H9 (cell line): ENCODE data around the gene DHRS7B. TPM values are rescaled to one million over a fixed set of nuclear protein-coding genes. Genes with fewer than 3 reads are reported as not detected.

ENCODE experiments used
- DNase-seq: peaks from one replicate; pipeline ENCODE4 v3.0.0-alpha.2; 2017
- H2AFZ ChIP-seq: one replicate; pipeline ENCODE4 v1.6.1; 2013; ENCODE audit warnings: mild to moderate bottlenecking, low read length, control low read depth, moderate library complexity
- H2AK5ac ChIP-seq: 2 replicates; pipeline ENCODE4 v1.6.1; 2013; ENCODE audit warnings: low read length, control low read depth, mixed read lengths; ENCODE audit not compliant: insufficient read length
- H2BK120ac ChIP-seq: one replicate; pipeline ENCODE4 v1.6.1; 2013; ENCODE audit warnings: low read depth, mild to moderate bottlenecking, low read length, control low read depth, inconsistent platforms; ENCODE audit not compliant: poor library complexity, severe bottlenecking
- H2BK12ac ChIP-seq: 2 replicates; pipeline ENCODE4 v1.6.1; 2013; ENCODE audit warnings: low read length, control low read depth, mixed read lengths, low read depth; ENCODE audit not compliant: insufficient read length
- H2BK15ac ChIP-seq: 2 replicates; pipeline ENCODE4 v1.6.1; 2013; ENCODE audit warnings: low read depth, low read length, control low read depth
- H2BK20ac ChIP-seq: one replicate; pipeline ENCODE4 v1.6.1; 2013; ENCODE audit warnings: low read depth, mild to moderate bottlenecking, low read length, control low read depth, inconsistent platforms; ENCODE audit not compliant: poor library complexity, severe bottlenecking
- H2BK5ac ChIP-seq: 2 replicates; pipeline ENCODE4 v1.6.1; 2013; ENCODE audit warnings: low read length, control low read depth, mixed read lengths; ENCODE audit not compliant: insufficient read length
- H3K14ac ChIP-seq: 2 replicates; pipeline ENCODE4 v1.6.1; 2013; ENCODE audit warnings: low read length, control low read depth; ENCODE audit not compliant: insufficient read depth
- H3K18ac ChIP-seq: 2 replicates; pipeline ENCODE4 v1.6.1; 2013; ENCODE audit warnings: low read depth, mild to moderate bottlenecking, mixed read lengths, low read length, control low read depth; ENCODE audit not compliant: insufficient read length
- H3K23ac ChIP-seq: 2 replicates; pipeline ENCODE4 v1.6.1; 2013; ENCODE audit warnings: low read length, control low read depth, mixed read lengths, low read depth; ENCODE audit not compliant: insufficient read length
- H3K23me2 ChIP-seq: 2 replicates; pipeline ENCODE4 v1.6.1; 2013; ENCODE audit warnings: low read depth, mild to moderate bottlenecking, mixed read lengths, low read length, control low read depth; ENCODE audit not compliant: insufficient read length, poor library complexity, severe bottlenecking
- H3K27ac ChIP-seq: 2 replicates; pipeline ENCODE4 v1.5.1; 2013; ENCODE audit warnings: low read length, control low read depth, mixed read lengths, low read depth; ENCODE audit not compliant: insufficient read length
- H3K27me3 ChIP-seq: 2 replicates; pipeline ENCODE4 v1.6.1; 2013; ENCODE audit warnings: low read length, control low read depth, inconsistent platforms; ENCODE audit not compliant: insufficient read depth
- H3K4ac ChIP-seq: 2 replicates; pipeline ENCODE4 v1.6.1; 2013; ENCODE audit warnings: low read depth, mild to moderate bottlenecking, control low read depth, inconsistent platforms, low read length, moderate library complexity
- H3K4me1 ChIP-seq: 2 replicates; pipeline ENCODE4 v1.6.1; 2013; ENCODE audit warnings: low read length, control low read depth, inconsistent platforms; ENCODE audit not compliant: insufficient read depth
- H3K4me2 ChIP-seq: 2 replicates; pipeline ENCODE4 v1.6.1; 2013; ENCODE audit warnings: low read length, control low read depth, mixed read lengths; ENCODE audit not compliant: insufficient read length, insufficient read depth
- H3K56ac ChIP-seq: 2 replicates; pipeline ENCODE4 v1.6.1; 2013; ENCODE audit warnings: low read depth, mild to moderate bottlenecking, mixed read lengths, low read length, control low read depth; ENCODE audit not compliant: insufficient read length
- H3K79me1 ChIP-seq: 2 replicates; pipeline ENCODE4 v1.6.1; 2013; ENCODE audit warnings: low read depth, mild to moderate bottlenecking, moderate library complexity, low read length, control low read depth, inconsistent platforms; ENCODE audit not compliant: insufficient read depth, poor library complexity, severe bottlenecking
- H3K79me2 ChIP-seq: 2 replicates; pipeline ENCODE4 v1.6.1; 2013; ENCODE audit warnings: low read length, control low read depth, inconsistent platforms; ENCODE audit not compliant: insufficient read depth
- H3K9ac ChIP-seq: 2 replicates; pipeline ENCODE4 v1.6.1; 2013; ENCODE audit warnings: low read length, control low read depth, mixed read lengths; ENCODE audit not compliant: insufficient read length; ENCODE audit errors: extremely low read depth
- H3K9me3 ChIP-seq: one replicate; pipeline ENCODE4 v1.6.1; 2013; ENCODE audit warnings: low read depth, low read length, inconsistent platforms; ENCODE audit not compliant: control insufficient read depth
- H3T11ph ChIP-seq: one replicate; pipeline ENCODE4 v1.6.1; 2013; ENCODE audit warnings: mild to moderate bottlenecking, low read length, control low read depth, inconsistent platforms
- H4K20me1 ChIP-seq: one replicate; pipeline ENCODE4 v1.6.1; 2013; ENCODE audit not compliant: control insufficient read depth, insufficient read length, insufficient read depth
- H4K5ac ChIP-seq: 2 replicates; pipeline ENCODE4 v1.6.1; 2013; ENCODE audit warnings: low read depth, mild to moderate bottlenecking, mixed read lengths, low read length, control low read depth; ENCODE audit not compliant: insufficient read length
- H4K8ac ChIP-seq: replicated peaks from 2 replicates; pipeline ENCODE4 v1.6.1; 2013; ENCODE audit warnings: low read length, control low read depth, mixed read lengths, low read depth; ENCODE audit not compliant: insufficient read length
- H4K91ac ChIP-seq: 2 replicates; pipeline ENCODE4 v1.6.1; 2013; ENCODE audit warnings: low read depth, mild to moderate bottlenecking, moderate library complexity, mixed read lengths, low read length, control low read depth; ENCODE audit not compliant: insufficient read length
- H3K27ac Mint-ChIP-seq, 3 experiments: 2 replicates in 2 of 3; 3 replicates in 1 of 3; pipeline ENCODE4 v1.8.0; 2020 to 2021; ENCODE audit warnings: mixed read lengths in 3 of 3, mild to moderate bottlenecking in 1 of 3, moderate library complexity in 1 of 3
- H3K27me3 Mint-ChIP-seq: 2 replicates; pipeline ENCODE4 v1.8.0; 2021; ENCODE audit warnings: low read depth, mild to moderate bottlenecking, moderate library complexity, mixed read lengths
- H3K36me3 Mint-ChIP-seq, 3 experiments: 2 replicates in 2 of 3; 3 replicates in 1 of 3; pipeline ENCODE4 v1.8.0; 2020 to 2021; ENCODE audit warnings: low read depth in 3 of 3, mixed read lengths in 3 of 3; ENCODE audit not compliant: insufficient read depth in 1 of 3
- H3K4me1 Mint-ChIP-seq, 2 experiments: 2 replicates each; pipeline ENCODE4 v1.8.0; 2020; ENCODE audit warnings: mixed read lengths in 2 of 2
- H3K4me3 Mint-ChIP-seq, 2 experiments: 2 replicates in 1 of 2; 3 replicates in 1 of 2; pipeline ENCODE4 v1.8.0; 2020 to 2021; ENCODE audit warnings: mild to moderate bottlenecking in 2 of 2, mixed read lengths in 2 of 2, moderate library complexity in 1 of 2
- H3K9me3 Mint-ChIP-seq, 2 experiments: 2 replicates in 1 of 2; 3 replicates in 1 of 2; pipeline ENCODE4 v1.8.0; 2020; ENCODE audit warnings: mild to moderate bottlenecking in 2 of 2, mixed read lengths in 2 of 2, moderate library complexity in 1 of 2
- WGBS: extraction: QIAGEN DNeasy Blood & Tissue Kit; methylation state at CpG from one replicate; pipeline ENCODE4 v1.1.7; 2013; ENCODE audit warnings: missing lambda C conversion rate, low lambda C conversion rate, mixed read lengths; ENCODE audit not compliant: insufficient read length; ENCODE audit errors: extremely low coverage; 5-methylcytosine and 5-hydroxymethylcytosine counted together
- total RNA-seq: library from RNA; stranded (reverse); gene quantifications from 2 replicates; pipeline ENCODE4 v1.2.1, GENCODE V29; 2021
- TF ChIP-seq, protein P1 (sequence below): fragments of 200-600 bp; sonication (generic); conservative IDR thresholded peaks from 3 replicates; pipeline ENCODE4 v1.8.0; 2021; ENCODE audit warnings: antibody characterized with exemption, mild to moderate bottlenecking

DHRS7B gene
- total RNA-seq, 1 experiment from 2014 or later: 20.3 TPM

DNA sequence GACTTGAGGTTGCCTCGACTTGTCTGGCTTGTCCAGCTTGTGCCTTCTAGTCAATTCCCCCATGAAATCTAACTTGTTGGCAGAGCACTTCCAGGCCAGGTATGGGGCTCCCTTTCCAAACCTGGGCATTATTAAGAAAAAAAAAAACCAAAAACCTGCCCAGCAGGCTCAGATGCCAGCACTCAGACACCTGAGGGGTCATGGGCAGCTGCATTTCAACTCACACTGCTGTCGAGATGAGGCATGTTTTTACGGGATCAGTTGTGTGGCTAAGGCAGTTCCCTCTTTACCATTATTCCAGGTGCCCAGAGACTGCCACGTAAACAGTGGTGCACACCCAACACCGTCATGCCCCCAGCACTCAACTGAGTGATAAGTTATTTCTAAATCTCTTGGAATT, 69.4 kb downstream of the DHRS7B start:
- Histone ChIP-seq H3K9ac (no peak overlapping the region), H3K4ac (no peak overlapping the region), H3K9me3 (no peaks in the 10 kb centered on the region), H4K5ac (no peak overlapping the region), H4K20me1 (no peaks in the 10 kb centered on the region), H2BK20ac (no peak overlapping the region), H4K91ac (no peak overlapping the region), H2BK120ac (no peak overlapping the region), H3K4me1 (peaks cover 13% of the 10 kb centered on the region; the same call in 1 of the 2 replicates), H2AFZ (no peak overlapping the region), H3K23ac (no peak overlapping the region), H4K8ac (no peak overlapping the region), H2BK15ac (no peak overlapping the region), H3K27me3 (no peaks in the 10 kb centered on the region), H3K18ac (no peak overlapping the region), H3K79me2 (peaks cover 7% of the 10 kb centered on the region; the same call in 1 of the 2 replicates), H3K27ac (no peak overlapping the region), H3K14ac (no peak overlapping the region), H3K79me1 (peaks cover 4% of the 10 kb centered on the region), H2BK12ac (no peak overlapping the region), H3K4me2 (no peak overlapping the region), H2BK5ac (no peak overlapping the region), H3K23me2 (no peaks in the 10 kb centered on the region), H3K56ac (no peak overlapping the region), H2AK5ac (no peak overlapping the region), H3T11ph (no peak overlapping the region)
- no peak overlapping the region; a peak in 2 of 7 replicates for H3K27ac Mint-ChIP-seq
- WGBS: no CpG with 5 or more reads among the region's 5 CpGs
- TF ChIP-seq, protein P1, sequence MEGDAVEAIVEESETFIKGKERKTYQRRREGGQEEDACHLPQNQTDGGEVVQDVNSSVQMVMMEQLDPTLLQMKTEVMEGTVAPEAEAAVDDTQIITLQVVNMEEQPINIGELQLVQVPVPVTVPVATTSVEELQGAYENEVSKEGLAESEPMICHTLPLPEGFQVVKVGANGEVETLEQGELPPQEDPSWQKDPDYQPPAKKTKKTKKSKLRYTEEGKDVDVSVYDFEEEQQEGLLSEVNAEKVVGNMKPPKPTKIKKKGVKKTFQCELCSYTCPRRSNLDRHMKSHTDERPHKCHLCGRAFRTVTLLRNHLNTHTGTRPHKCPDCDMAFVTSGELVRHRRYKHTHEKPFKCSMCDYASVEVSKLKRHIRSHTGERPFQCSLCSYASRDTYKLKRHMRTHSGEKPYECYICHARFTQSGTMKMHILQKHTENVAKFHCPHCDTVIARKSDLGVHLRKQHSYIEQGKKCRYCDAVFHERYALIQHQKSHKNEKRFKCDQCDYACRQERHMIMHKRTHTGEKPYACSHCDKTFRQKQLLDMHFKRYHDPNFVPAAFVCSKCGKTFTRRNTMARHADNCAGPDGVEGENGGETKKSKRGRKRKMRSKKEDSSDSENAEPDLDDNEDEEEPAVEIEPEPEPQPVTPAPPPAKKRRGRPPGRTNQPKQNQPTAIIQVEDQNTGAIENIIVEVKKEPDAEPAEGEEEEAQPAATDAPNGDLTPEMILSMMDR: no peak
- no peaks in the 10 kb centered on the region for H3K27me3 Mint-ChIP-seq
- peaks cover 24 to 50% (median 31%) of the 10 kb centered on the region in 3 experiments for H3K36me3 Mint-ChIP-seq
- DNase-seq: no peak
- peaks cover 23 to 38% of the 10 kb centered on the region in 2 experiments for H3K4me1 Mint-ChIP-seq
- no peak overlapping the region for H3K4me3 Mint-ChIP-seq
- no peaks in the 10 kb centered on the region for H3K9me3 Mint-ChIP-seq
